Measurements from ENCODE around the gene NUP93.
A peak's percentile ranks its signal among the peaks of the same experiment; 100 is the strongest.

The NUP93 gene

GRCh38 chr16:56743840-56744239 is 13.9 kb downstream of the NUP93 start:
- peak; percentile 83 for DNase-seq (ENCODE audit: low read depth)

- no peak for DNase-seq (ENCODE audit: low read depth)
Observed at GRCh38 chr16:56744996-56745640, 15.2 kb downstream of the NUP93 start.

GRCh38 chr16:56747486-56748045 is 17.6 kb downstream of the NUP93 start:
- DNase-seq (ENCODE audit: low read depth): no peak

- no peak for DNase-seq (ENCODE audit: low read depth)
Observed at GRCh38 chr16:56748191-56748590, 18.3 kb downstream of the NUP93 start.

- DNase-seq (ENCODE audit: low read depth): no peak
Observed at GRCh38 chr16:56748826-56749225, 18.9 kb downstream of the NUP93 start.

- DNase-seq (ENCODE audit: low read depth): no peak
Observed at GRCh38 chr16:56749672-56750491, 20.0 kb downstream of the NUP93 start.

GRCh38 chr16:56753410-56753809 is 23.5 kb downstream of the NUP93 start:
- DNase-seq (ENCODE audit: low read depth): no peak

GRCh38 chr16:56755038-56755437 is 25.1 kb downstream of the NUP93 start:
- DNase-seq (ENCODE audit: low read depth): no peak

- no peak for DNase-seq (ENCODE audit: low read depth)
Observed at GRCh38 chr16:56758432-56758831, 28.5 kb downstream of the NUP93 start.

- DNase-seq (ENCODE audit: low read depth): no peak
Observed at GRCh38 chr16:56758930-56759329, 29.0 kb downstream of the NUP93 start.

GRCh38 chr16:56763291-56763916 is 33.5 kb downstream of the NUP93 start:
- DNase-seq (ENCODE audit: low read depth): no peak

GRCh38 chr16:56764835-56765234 is 34.9 kb downstream of the NUP93 start:
- no peak for DNase-seq (ENCODE audit: low read depth)

GRCh38 chr16:56765949-56766348 is 36.0 kb downstream of the NUP93 start:
- no peak for DNase-seq (ENCODE audit: low read depth)

- no peak for DNase-seq (ENCODE audit: low read depth)
Observed at GRCh38 chr16:56767024-56767423, 37.1 kb downstream of the NUP93 start.

- no peak for DNase-seq (ENCODE audit: low read depth)
Observed at GRCh38 chr16:56769677-56770076, 39.7 kb downstream of the NUP93 start.

GRCh38 chr16:56771558-56772279 is 41.8 kb downstream of the NUP93 start:
- no peak for DNase-seq (ENCODE audit: low read depth)

GRCh38 chr16:56773532-56773931 is 43.6 kb downstream of the NUP93 start:
- no peak for DNase-seq (ENCODE audit: low read depth)

GRCh38 chr16:56774016-56774680 is 44.2 kb downstream of the NUP93 start:
- DNase-seq (ENCODE audit: low read depth): no peak

GRCh38 chr16:56775162-56775561 is 45.2 kb downstream of the NUP93 start:
- no peak for DNase-seq (ENCODE audit: low read depth)

GRCh38 chr16:56776562-56776961 is 46.6 kb downstream of the NUP93 start:
- DNase-seq (ENCODE audit: low read depth): peak; percentile 31

- DNase-seq (ENCODE audit: low read depth): no peak
Observed at GRCh38 chr16:56777001-56777400, 47.1 kb downstream of the NUP93 start.

GRCh38 chr16:56777482-56777881 is 47.6 kb downstream of the NUP93 start:
- peak; percentile 37 for DNase-seq (ENCODE audit: low read depth)

All from GM04503 (cell line).